ENCODE measurements around the gene STAT4. TPM values are rescaled to one million over a fixed set of nuclear protein-coding genes. Genes with fewer than 3 reads are reported as not detected.

Gene STAT4
- total RNA-seq, 1 donor = 0.54 TPM

DNA sequence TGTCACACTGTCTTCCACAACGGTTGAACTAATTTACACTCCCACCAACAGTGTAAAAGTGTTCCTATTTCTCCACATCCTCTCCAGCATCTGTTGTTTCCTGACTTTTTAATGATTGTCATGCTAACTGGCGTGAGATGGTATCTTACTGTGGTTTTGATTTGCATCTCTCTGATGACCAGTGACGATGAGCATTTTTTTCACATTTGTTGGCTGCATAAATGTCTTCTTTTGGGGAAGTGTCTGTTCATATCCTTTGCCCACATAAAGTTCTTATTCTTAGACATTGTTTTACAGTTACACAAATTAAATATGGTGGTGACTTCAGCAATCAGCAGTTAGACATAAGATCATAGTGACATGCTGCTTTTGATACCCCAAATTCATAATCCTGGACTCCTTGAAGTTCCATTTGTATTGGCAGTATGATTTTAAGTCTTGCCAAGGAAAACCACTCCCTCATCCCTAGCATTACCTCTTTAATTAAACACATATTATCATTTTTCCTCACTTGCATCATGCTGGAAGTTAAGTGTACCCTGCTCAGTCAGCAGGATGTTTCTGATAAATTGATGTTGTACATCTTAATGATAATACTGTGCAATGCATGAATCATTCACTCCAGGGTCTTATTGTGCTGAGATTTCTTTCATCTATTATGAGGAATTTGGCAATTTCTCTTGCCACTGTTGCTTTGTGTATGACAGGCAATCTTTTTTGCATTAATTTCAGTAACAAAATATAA lies 69.2 kb downstream of the STAT4 start:
- DNase-seq (ENCODE audit: low read depth) = no peak
- H3K4me3 ChIP-seq (ENCODE audit: low read depth, low read length) = no peak overlapping the region
- TF ChIP-seq, protein P1, sequence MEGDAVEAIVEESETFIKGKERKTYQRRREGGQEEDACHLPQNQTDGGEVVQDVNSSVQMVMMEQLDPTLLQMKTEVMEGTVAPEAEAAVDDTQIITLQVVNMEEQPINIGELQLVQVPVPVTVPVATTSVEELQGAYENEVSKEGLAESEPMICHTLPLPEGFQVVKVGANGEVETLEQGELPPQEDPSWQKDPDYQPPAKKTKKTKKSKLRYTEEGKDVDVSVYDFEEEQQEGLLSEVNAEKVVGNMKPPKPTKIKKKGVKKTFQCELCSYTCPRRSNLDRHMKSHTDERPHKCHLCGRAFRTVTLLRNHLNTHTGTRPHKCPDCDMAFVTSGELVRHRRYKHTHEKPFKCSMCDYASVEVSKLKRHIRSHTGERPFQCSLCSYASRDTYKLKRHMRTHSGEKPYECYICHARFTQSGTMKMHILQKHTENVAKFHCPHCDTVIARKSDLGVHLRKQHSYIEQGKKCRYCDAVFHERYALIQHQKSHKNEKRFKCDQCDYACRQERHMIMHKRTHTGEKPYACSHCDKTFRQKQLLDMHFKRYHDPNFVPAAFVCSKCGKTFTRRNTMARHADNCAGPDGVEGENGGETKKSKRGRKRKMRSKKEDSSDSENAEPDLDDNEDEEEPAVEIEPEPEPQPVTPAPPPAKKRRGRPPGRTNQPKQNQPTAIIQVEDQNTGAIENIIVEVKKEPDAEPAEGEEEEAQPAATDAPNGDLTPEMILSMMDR (IDR thresholded peaks at IDR 0.05; ENCODE audit: insufficient read depth, low read length) = no peak

GRCh38 chr2:191078165-191078867 lies 72.5 kb downstream of the STAT4 start:
- TF ChIP-seq, protein P1 (IDR thresholded peaks at IDR 0.05; ENCODE audit: insufficient read depth, low read length) = no peak
- no peak for DNase-seq (ENCODE audit: low read depth)
- no peak overlapping the region for H3K4me3 ChIP-seq (ENCODE audit: low read depth, low read length)

DNA sequence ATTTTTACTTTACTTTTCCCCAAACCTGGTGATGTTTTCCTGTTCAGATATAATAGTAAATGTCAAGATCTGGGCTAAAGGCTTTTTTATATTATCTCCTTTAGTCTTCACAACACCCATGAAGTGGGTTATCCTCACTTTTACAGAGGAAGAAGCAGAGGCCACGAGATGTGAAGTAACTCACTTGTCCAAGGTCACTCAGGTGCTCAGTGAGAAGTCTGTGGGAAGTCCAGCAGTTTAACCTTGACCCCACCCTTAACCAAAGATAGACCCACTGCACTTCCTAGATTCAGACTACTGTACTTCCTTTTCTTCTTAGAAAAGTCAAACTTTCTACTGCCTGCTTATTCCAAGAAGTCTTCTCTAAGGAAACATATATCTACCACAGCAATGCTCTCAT lies 80.5 kb downstream of the STAT4 start:
- H3K4me3 ChIP-seq (ENCODE audit: low read depth, low read length) = no peak overlapping the region
- TF ChIP-seq, protein P1 (IDR thresholded peaks at IDR 0.05; ENCODE audit: insufficient read depth, low read length) = no peak
- DNase-seq (ENCODE audit: low read depth) = no peak

DNA sequence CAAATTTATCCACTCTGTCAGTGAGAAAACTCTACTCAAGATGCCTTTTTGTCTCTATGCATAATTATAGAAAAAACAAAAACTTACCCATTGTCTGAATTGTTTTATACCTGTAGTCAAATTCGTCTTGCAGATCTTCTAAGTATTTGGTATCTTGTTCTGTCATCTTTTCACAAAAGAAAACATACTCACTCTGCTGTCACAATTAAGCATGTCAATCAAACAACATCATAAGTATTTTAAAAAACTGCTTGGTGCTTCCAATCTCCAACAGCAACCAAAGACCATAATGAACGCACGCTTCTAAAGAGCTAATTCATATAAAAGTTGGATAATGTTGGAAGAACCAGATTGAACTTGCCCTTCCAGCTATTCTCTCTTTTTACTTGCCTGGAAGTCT lies 81.2 kb downstream of the STAT4 start:
- H3K4me3 ChIP-seq (ENCODE audit: low read depth, low read length) = no peak overlapping the region
- DNase-seq (ENCODE audit: low read depth) = no peak
- TF ChIP-seq, protein P1 (IDR thresholded peaks at IDR 0.05; ENCODE audit: insufficient read depth, low read length) = no peak

DNA sequence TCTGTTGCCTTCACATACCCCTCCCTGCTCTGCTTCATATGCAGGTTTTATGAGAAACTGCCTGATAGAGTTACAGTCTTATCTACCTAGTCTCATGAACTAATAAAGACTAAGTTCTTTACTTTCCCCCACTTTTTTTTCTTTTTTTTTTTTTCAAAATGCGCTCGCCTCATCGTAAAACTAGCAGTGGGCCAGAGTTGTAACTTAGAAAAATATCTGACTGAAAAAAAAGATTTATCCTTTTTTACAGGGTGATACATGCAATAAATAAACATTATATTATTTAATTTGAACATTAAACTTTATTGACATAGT lies 83.9 kb downstream of the STAT4 start:
- no peak for DNase-seq (ENCODE audit: low read depth)
- TF ChIP-seq, protein P1 (IDR thresholded peaks at IDR 0.05; ENCODE audit: insufficient read depth, low read length) = no peak
- no peak overlapping the region for H3K4me3 ChIP-seq (ENCODE audit: low read depth, low read length)

DNA sequence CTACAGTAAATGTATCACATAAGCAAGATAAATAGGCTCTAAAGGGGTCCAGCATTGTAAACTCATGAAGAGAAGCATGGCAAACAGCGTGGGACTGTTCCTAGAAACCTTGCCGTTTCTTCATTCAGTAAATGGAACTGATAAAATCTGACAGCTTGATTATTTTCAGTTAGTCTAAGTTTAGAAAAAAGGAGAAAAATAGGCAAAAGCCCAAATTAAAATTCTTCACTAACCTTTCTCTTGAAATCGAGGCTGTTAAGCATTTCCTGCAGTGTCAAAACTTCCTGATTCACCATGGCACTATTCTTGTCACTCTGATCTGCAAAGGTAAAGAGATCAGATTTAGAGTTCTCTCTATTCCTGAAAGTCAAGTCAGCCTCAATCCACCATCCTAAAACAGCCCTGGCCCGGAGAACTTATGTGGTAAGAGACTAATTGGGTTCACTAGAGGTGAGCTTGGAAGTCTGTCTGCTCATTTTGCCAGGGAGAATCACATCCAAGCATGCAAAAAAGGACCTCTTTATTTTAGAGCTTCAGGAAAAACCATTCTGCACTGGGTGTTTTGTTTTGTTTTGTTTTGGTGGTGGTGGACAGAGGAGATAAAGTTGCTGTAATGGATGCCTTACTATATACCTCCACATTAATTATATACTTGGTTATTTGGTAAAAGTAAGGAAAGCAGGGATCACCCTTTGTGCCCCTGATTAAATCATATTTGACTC lies 84.4 kb downstream of the STAT4 start:
- no peak overlapping the region for H3K4me3 ChIP-seq (ENCODE audit: low read depth, low read length)
- TF ChIP-seq, protein P1 (IDR thresholded peaks at IDR 0.05; ENCODE audit: insufficient read depth, low read length) = no peak
- DNase-seq (ENCODE audit: low read depth) = no peak

Data from fibroblast of the aortic adventitia (primary cell).